HepG2 (cell line): ENCODE data around the gene PHRF1. TPM values are rescaled to one million over a fixed set of nuclear protein-coding genes. Genes with fewer than 3 reads are reported as not detected.

ENCODE experiments used
- FOXP4 ChIP-seq: sonication (generic); formaldehyde crosslinking; IDR thresholded peaks from 2 replicates; pipeline ENCODE4 v1.4.0; 2020; ENCODE audit warnings: missing genetic modification reagents
- GZF1 ChIP-seq: sonication (generic); formaldehyde crosslinking; IDR thresholded peaks from 2 replicates; pipeline ENCODE4 v1.5.1; 2020; ENCODE audit warnings: mild to moderate bottlenecking, missing genetic modification reagents
- JARID2 ChIP-seq: sonication (generic); formaldehyde crosslinking; IDR thresholded peaks from 2 replicates; pipeline ENCODE4 v1.8.1; 2023; ENCODE audit warnings: missing genetic modification reagents, inconsistent platforms; ENCODE audit not compliant: insufficient replicate concordance
- NR2F2 ChIP-seq: IDR thresholded peaks from 2 replicates; pipeline ENCODE4 v1.6.1; 2012; ENCODE audit warnings: low read depth, inconsistent platforms, borderline replicate concordance
- REPIN1 ChIP-seq: sonication (generic); formaldehyde crosslinking; IDR thresholded peaks from 2 replicates; pipeline ENCODE4 v1.8.0; 2022; ENCODE audit warnings: missing genetic modification reagents, low read depth, mild to moderate bottlenecking, borderline replicate concordance
- UBTF ChIP-seq: sonication (generic); formaldehyde crosslinking; IDR thresholded peaks from 2 replicates; pipeline ENCODE4 v1.4.0; 2020; ENCODE audit warnings: mild to moderate bottlenecking, missing genetic modification reagents
- ZBTB20 ChIP-seq: sonication (generic); formaldehyde crosslinking; IDR thresholded peaks from 2 replicates; pipeline ENCODE4 v1.8.1; 2023; ENCODE audit warnings: missing genetic modification reagents, low read depth, mild to moderate bottlenecking, borderline replicate concordance
- ZNF282 ChIP-seq: fragments of 450-650 bp; IDR thresholded peaks from 2 replicates; pipeline ENCODE4 v1.6.1; 2018; ENCODE audit not compliant: partially characterized antibody
- ZNF3 ChIP-seq: IDR thresholded peaks from 2 replicates; pipeline ENCODE4 v1.7.0; 2017; ENCODE audit warnings: inconsistent platforms
- polyA plus RNA-seq, 8 experiments: library from polyadenylated mRNA; depleted of rRNA in 3 of 8; stranded (reverse) in 7 of 8; unstranded in 1 of 8; fragments of >200 nt; fragmentation: Illumina TruSeq in 4 of 8; extraction: Trizol in 4 of 8; gene quantifications; 2 replicates each; pipeline versions ENCODE4 v1.2.1 to v1.2.3, GENCODE V29; 2011 to 2016; ENCODE audit warnings: low read depth in 4 of 8, missing spikeins in 1 of 8, mixed read lengths in 1 of 8; ENCODE audit not compliant: insufficient read depth in 1 of 8
- total RNA-seq, 5 experiments: library from RNA; depleted of rRNA; stranded (reverse); fragments of >200 nt; fragmentation: Illumina TruSeq; extraction: Trizol; gene quantifications; 2 replicates each; pipeline ENCODE4 v1.2.3, GENCODE V29; 2016; ENCODE audit warnings: low read depth in 1 of 5
- TF ChIP-seq, protein P1 (sequence below): sonication (generic); formaldehyde crosslinking; IDR thresholded peaks from 2 replicates; pipeline ENCODE4 v1.4.0; 2020; ENCODE audit warnings: missing genetic modification reagents
- TF ChIP-seq, protein P2 (sequence below): sonication (generic); formaldehyde crosslinking; IDR thresholded peaks from 2 replicates; pipeline ENCODE4 v1.5.0; 2020; ENCODE audit warnings: mild to moderate bottlenecking, missing genetic modification reagents, borderline replicate concordance
- TF ChIP-seq, protein P3 (sequence below): sonication (generic); formaldehyde crosslinking; IDR thresholded peaks from 2 replicates; pipeline ENCODE4 v1.5.1; 2020; ENCODE audit warnings: missing genetic modification reagents, mild to moderate bottlenecking, borderline replicate concordance
- TF ChIP-seq, protein P4 (sequence below): IDR thresholded peaks from 2 replicates; pipeline ENCODE4 v1.6.1; 2016; ENCODE audit warnings: low read depth

Gene PHRF1
- total and polyA plus RNA-seq, 2 of the 13 experiments (the other 11 are each of a cell fraction or from before 2014, with no cell fraction given), result 8.2 to 16.7 TPM

- TF ChIP-seq, protein P1, sequence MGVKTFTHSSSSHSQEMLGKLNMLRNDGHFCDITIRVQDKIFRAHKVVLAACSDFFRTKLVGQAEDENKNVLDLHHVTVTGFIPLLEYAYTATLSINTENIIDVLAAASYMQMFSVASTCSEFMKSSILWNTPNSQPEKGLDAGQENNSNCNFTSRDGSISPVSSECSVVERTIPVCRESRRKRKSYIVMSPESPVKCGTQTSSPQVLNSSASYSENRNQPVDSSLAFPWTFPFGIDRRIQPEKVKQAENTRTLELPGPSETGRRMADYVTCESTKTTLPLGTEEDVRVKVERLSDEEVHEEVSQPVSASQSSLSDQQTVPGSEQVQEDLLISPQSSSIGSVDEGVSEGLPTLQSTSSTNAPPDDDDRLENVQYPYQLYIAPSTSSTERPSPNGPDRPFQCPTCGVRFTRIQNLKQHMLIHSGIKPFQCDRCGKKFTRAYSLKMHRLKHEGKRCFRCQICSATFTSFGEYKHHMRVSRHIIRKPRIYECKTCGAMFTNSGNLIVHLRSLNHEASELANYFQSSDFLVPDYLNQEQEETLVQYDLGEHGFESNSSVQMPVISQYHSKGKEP (CRISPR knock-in tag), result no peak
- peak; percentile 46; the same call in 1 of the 2 replicates for TF ChIP-seq FOXP4 (CRISPR knock-in tag)
- TF ChIP-seq REPIN1 (CRISPR knock-in tag), result no peak; the same call in 1 of the 2 replicates
- TF ChIP-seq, protein P2, sequence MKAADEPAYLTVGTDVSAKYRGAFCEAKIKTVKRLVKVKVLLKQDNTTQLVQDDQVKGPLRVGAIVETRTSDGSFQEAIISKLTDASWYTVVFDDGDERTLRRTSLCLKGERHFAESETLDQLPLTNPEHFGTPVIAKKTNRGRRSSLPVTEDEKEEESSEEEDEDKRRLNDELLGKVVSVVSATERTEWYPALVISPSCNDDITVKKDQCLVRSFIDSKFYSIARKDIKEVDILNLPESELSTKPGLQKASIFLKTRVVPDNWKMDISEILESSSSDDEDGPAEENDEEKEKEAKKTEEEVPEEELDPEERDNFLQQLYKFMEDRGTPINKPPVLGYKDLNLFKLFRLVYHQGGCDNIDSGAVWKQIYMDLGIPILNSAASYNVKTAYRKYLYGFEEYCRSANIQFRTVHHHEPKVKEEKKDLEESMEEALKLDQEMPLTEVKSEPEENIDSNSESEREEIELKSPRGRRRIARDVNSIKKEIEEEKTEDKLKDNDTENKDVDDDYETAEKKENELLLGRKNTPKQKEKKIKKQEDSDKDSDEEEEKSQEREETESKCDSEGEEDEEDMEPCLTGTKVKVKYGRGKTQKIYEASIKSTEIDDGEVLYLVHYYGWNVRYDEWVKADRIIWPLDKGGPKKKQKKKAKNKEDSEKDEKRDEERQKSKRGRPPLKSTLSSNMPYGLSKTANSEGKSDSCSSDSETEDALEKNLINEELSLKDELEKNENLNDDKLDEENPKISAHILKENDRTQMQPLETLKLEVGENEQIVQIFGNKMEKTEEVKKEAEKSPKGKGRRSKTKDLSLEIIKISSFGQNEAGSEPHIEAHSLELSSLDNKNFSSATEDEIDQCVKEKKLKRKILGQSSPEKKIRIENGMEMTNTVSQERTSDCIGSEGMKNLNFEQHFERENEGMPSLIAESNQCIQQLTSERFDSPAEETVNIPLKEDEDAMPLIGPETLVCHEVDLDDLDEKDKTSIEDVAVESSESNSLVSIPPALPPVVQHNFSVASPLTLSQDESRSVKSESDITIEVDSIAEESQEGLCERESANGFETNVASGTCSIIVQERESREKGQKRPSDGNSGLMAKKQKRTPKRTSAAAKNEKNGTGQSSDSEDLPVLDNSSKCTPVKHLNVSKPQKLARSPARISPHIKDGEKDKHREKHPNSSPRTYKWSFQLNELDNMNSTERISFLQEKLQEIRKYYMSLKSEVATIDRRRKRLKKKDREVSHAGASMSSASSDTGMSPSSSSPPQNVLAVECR (CRISPR knock-in tag), result peak; percentile 85; the same call in 1 of the 2 replicates
- no peak for TF ChIP-seq ZNF282
- no peak for TF ChIP-seq ZBTB20 (CRISPR knock-in tag)
- TF ChIP-seq, protein P3, sequence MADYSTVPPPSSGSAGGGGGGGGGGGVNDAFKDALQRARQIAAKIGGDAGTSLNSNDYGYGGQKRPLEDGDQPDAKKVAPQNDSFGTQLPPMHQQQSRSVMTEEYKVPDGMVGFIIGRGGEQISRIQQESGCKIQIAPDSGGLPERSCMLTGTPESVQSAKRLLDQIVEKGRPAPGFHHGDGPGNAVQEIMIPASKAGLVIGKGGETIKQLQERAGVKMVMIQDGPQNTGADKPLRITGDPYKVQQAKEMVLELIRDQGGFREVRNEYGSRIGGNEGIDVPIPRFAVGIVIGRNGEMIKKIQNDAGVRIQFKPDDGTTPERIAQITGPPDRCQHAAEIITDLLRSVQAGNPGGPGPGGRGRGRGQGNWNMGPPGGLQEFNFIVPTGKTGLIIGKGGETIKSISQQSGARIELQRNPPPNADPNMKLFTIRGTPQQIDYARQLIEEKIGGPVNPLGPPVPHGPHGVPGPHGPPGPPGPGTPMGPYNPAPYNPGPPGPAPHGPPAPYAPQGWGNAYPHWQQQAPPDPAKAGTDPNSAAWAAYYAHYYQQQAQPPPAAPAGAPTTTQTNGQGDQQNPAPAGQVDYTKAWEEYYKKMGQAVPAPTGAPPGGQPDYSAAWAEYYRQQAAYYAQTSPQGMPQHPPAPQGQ (CRISPR knock-in tag), result no peak
- no peak for TF ChIP-seq ZNF3
- TF ChIP-seq NR2F2, result peak; percentile 74
- peak; percentile 75 for TF ChIP-seq UBTF (CRISPR knock-in tag)
- TF ChIP-seq, protein P4, sequence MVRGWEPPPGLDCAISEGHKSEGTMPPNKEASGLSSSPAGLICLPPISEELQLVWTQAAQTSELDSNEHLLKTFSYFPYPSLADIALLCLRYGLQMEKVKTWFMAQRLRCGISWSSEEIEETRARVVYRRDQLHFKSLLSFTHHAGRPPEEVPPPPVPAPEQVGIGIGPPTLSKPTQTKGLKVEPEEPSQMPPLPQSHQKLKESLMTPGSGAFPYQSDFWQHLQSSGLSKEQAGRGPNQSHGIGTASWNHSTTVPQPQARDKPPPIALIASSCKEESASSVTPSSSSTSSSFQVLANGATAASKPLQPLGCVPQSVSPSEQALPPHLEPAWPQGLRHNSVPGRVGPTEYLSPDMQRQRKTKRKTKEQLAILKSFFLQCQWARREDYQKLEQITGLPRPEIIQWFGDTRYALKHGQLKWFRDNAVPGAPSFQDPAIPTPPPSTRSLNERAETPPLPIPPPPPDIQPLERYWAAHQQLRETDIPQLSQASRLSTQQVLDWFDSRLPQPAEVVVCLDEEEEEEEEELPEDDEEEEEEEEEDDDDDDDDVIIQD, result no peak
- TF ChIP-seq GZF1, result no peak
- peak; percentile 29 for TF ChIP-seq JARID2 (CRISPR knock-in tag)
Observed at GRCh38 chr11:560305-561147, 15.7 kb upstream of the PHRF1 start, which contains the start of the genes LMNTD2 and RASSF7 (continued).
